ENCODE results near the gene DIDO1.
"Not testable (repeated sequence)": the region's sequence is repeated elsewhere in the genome, so short reads cannot be mapped to it uniquely, and the experiment has no call there.

DIDO1 gene

DNA sequence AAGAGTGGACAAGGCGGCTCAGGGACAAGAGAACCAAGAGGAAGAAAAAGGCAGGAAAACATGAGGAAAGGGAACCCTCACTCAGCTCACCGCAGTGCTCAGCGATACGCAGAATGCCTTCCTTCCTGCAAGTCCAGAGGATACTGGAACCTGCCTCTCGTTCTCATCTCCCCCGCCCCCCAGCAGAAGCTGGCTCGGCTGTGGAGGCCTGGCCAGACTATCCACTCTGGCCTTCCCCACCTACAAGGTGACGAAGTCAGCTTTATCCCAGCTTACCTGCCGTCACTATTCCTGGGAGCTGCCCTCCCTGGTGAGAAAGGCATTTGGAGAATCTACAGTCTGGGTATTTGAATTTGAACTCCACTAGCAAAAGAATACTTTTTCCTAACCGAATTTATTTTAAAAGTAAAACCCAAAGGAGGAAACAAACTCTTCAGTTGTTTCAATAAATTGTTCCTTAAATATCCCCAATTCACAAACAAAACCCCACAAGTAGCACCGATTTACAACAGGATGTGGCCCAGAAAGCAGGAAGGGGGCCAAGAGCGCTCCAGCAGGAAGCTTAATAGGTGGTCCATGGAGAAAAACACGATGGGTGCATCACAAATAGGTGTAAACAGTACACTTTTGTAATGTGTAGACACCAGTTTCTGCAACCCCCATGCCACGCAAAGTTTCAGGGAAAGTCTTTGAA is 2.1 kb upstream of the DIDO1 start:
- DNase-seq (ENCODE audit: low read depth) = no peak

DNA sequence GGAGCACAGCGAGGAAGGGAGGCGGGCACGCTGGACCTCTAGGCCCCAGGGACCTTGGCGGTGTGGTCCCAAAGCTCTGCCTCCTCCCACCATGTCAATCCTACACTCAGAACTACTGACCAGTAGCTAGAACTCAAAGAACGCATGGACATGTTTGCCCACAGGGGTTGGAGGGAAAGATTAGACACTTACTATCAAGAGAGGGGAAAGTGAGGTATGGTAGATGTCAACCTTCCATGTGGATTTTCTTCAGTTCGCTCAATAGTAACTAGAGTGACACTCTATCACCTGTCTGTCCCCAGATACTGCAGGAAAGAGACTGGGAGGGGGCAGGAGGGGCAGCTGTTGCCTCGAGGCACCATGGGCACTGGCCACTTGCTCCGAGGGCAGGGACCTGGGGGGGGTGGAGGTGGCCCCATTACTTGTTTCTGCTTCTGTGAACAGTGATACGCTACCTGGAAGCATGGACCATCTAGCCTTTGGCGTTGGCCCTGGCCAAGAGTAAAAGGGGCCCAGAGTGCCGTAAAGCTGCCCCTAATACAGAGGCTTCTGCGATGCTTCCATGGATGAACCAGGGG is 912 bp upstream of the DIDO1 start:
- no peak for DNase-seq (ENCODE audit: low read depth)

DNA sequence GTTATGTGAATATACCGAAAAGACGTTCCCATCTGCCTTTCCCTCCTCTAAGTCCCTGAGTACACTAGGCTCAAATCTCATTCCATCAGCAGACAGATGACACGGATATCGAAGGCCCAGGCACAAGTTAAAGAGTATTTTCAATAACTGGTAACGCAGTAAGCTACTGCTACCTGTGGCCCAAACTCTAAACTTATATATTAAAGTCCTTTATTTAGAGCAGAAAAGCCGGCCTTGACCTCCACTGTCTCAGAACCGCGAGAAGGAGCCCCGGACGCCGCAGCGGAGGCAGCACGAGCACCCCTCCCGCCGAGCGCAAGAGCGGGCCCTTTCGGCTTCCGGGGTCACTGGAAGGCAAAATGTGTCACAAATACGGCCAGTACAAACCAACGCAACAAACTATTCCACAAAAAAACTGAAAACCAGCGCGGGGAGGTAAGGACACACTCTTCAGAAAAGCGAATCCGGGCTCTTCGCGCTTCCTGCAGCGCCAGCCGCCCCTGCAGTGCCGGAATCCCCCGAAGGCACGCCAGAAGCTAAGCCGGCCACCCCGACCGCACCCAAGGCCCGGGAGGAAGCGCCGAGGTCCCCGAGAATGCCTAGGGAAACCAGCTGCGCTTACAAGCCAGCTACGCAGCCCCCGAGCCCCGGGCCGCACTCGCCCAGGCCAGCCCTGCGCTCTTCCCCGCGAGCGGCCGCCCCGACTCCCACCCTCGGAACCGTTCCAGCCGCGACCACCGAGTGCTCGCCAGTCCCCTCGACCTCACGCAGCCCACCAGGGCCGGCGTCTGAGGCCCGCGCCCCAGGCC is 681 bp downstream of the DIDO1 start:
- DNase-seq (ENCODE audit: low read depth) = no peak

DNA sequence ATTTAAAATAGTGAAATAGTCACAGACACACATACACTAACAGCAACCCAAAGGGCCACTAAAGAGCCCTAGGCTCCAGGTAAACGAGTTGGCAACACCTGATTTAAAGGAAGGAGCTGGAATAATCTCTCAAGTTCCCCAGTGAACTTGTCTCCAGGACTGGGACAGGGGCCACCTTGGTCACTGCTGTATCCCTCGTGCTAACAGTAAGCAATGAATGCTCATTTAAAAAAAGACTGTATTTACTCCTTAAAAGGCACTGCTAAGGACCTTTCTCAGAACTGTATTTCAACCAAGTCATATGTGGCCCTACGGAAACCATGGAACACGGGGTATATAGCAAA is 1.3 kb downstream of the DIDO1 start:
- no peak for DNase-seq (ENCODE audit: low read depth)

DNA sequence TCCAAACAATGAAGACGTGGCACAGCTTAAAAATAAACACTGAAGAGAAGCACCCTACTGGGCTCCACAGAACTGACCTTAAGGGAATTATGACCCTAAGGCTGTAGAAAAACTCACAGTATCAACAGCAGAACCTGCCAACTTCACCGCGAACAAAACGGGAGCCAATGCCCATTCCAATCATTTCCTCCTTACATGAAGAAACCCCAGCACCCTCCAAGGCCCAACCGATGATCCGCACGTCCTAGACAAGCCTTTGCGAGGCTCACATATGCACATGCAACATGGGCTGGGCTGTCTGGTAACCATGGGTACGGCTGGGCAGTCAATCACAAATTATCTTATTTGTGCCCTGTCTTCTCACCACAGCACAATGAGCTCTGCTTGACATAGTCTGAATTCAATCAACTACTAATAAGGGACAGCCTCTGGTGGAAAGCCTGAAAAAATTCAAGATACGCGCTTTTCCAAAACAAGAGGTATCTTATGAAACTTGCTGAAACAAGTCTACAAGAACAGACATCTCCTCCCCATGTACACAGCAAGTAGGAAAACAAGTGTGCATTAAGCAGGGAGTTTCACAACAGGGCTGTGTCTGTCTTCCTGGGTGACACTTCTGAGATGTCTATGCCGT is 1.7 kb downstream of the DIDO1 start:
- DNase-seq (ENCODE audit: low read depth) = no peak

DNA sequence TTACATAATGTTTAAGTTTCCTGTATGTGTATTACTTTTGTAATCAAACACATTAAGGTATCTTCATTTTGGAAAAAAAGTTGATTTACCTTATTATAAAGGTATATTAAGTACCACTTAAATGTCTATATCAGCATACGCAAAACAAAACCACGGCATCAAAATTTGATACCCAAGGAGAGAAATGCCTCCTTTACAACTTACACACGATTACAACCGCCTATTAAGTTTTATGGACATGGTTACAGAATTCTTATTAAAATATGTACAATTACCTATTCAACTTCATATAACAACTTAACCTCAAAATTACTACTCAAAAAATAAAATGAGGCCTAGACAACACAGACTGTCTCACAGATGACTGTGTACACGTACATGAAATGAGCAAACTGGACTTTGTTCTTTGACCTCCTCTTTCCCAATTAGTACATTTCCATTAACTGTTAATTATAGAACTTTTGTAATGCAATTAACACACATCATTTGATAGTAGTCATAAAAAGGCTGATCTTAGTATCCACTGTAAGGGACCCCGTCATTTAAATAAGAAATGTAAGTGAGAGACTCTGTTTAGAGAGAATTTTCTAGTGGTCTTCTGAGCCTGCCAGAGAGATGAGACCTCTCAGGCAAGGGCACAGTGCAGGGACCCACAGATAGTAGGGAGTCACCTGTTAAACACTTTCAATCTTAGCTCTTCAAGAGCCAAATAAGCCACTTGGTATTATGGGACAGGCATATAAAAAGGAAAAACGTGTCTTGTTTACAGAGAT is 2.5 kb downstream of the DIDO1 start:
- DNase-seq (ENCODE audit: low read depth) = no peak

DNA sequence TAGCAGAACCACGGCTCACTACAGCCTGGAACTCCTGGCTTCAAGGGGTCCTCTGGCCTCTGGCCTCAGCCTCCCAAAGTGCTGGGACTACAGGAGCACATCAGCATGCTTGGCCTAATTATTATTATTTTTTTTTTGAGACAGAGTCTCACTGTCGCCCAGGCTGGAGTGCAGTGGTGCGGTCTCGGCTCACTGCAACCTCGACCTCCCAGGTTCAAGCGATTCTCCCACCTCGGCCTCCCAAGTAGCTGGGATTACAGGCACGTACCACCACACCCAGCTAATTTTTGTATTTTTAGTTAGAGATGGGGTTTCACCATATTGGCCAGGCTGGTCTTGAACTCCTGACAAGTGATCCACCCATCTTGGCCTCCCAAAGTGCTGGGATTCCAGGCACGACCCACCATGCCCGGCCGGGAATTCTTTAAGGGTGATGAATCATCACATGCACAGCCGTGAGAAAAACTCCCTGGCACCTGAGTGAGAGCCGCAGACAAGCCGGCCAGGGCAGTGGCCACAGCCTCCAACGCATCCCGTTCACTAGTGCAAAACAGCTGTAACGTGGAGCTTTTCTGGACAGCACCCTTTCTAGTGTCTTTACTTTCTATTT is 3.1 kb downstream of the DIDO1 start:
- DNase-seq (ENCODE audit: low read depth) = not testable (repeated sequence)

DNA sequence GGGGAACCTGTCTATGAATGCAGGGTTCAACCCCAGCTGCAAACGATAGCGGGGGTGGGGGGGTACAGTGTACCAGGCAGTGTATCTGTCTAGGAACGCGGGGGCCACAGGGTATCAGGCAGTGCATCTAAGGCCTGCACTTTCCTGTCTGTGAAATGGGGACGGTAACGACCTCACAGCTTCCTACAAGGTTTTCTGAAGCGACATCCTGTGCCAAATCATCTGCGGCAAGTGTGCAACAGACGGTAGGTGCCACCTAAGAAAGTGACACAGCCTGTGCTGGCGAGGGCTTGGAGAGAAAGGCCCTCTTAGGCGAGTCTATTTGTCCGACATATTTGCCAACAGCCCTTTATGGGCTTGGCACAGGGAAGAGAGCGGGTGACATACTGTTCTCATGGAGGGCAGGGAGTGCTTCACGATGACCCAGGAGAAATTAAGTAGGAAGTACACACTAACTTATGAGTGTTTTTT is 3.8 kb downstream of the DIDO1 start:
- DNase-seq (ENCODE audit: low read depth) = no peak

DNA sequence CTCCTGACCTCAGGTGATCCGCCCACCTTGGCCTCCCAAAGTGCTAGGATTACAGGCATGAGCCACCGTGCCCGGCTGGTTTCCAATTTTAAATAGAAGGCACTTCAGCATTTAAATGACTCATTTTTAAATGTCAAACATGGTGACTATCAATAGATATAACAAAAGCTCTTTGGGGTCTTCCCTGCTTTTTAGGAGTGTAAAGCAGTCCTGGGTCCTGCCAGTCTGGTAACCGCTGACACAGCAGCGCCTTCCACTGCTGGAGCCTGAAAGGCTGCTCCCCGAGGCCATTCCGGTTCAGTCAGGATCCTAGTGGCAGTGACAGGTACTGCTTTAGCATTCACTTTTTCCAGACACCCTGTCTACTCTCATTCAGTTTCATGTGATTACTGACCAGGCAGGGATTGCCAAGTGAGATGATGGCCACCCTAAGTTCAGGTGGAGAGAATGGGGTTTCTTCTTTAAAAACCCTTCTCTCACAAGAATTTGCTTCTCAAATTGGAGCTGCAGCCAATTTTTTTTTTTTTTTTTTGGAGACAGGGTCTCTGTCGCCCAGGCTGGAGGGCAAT is 5.1 kb downstream of the DIDO1 start:
- no peak for DNase-seq (ENCODE audit: low read depth)

DNA sequence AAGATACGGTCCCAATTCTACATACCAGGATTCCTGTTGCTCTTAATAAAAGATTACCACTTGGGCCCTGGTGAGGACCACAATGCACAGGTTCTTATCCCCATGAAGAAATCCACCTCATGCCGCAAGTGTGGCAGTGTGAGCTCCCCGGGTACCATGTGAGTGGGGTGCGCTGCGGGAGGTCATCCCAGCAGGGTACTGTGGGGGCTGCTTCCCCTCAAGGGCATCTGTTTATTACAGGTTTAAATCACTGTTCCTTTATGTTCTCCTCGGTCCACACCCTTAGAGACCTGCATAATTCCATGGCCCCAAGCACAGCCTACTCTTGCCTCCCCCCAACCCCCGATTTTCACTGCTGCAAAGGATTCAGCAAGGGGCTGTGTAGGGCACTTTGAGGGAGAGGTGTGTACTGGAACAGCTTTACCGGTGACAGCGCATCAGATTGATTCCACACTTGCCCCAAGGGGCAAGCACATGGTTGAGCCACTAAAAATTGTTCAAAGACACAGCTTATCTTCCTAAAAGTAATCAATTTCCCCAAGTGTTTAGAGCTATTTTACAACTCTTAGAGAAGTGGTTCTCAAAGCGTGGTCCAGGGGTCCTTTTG is 6.2 kb downstream of the DIDO1 start:
- no peak for DNase-seq (ENCODE audit: low read depth)

DNA sequence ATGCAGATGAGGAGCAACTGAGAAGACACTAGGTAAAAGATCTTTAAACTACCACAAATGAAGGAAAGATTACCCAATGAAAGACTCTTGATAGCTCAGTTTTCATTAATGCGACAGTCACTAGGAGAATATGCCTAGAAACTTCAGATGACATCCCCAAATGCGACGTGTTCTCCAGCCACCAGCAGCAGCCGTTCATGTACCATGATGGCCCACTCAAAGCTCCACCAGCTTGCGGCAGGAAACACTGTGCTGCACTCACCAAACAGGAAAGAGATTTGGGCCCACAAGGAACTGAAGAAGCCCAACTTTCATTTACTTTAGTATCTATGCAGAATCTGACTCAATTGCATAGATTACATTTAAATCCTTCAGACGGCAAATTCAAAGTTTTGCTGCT is 7.5 kb downstream of the DIDO1 start:
- DNase-seq (ENCODE audit: low read depth) = no peak

DNA sequence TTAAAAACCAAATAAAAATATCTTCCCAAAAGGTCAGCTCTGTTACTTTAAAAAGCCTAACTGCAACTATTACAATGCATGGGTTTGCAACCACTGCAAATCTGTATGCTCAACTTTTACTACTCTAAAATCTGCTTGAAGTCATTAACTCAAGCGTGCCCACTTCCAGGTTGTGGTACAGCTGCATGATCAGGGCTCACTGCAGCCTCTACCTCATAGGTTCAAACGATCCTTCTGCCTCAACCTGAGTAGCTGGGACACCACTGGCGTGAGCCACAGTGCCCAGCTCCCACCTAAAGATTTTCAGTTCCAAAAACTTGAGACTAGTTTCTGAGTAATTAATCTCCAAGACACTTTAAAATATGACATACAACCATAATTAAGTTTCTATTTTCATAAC is 8.2 kb downstream of the DIDO1 start:
- no peak for DNase-seq (ENCODE audit: low read depth)

DNA sequence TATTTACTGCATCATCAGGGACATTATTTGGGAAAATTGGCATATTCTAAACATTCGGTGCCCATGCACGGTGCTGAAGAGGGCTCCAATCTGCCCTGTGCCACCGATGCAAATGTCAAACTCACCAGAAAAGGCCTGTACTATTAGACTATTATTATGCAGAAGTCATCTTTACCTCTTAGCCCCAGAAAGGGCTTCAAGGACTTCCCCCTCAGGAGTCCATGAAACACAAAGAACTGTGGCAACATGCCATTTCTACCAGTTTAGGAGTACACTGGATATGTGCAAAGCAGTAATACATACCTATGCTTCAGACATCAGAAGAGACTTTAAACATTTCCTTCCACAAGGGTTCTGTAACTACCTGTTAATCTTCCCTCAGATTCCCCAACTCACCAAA is 8.6 kb downstream of the DIDO1 start:
- DNase-seq (ENCODE audit: low read depth) = no peak

DNA sequence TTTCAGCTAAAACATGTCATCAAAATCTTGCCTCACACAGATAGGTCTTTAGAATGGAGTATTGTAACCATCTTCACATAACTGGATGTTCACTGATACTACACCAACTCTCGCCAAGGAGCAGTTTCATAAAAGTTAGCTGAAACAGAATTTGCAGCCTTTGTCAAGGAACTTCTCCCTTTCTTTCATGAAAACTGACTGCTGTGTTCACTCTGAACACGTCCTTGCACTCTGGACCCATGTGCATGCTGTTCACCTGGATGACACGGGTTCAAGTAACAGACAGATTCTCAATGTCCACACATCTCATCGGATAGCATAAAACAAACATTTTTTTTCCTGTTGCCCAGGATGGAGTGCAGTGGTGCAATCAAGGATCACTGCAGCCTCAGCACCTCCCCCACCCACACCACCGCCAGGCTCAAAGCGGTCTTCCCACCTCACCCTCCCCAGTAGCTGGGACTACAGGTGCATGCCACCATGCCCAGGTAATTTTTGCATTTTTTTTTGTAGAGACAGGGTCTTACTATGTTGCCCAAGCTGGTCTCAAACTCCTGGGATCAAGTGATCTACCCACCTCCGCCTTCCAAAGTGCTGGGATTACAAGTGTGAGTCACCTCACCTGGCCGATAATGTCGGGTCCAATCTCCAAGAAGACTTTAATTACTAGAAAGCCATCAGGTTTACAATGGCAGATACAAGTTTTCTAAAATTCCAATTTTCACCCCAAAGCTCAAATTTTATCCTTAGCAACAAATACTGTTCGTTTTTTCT is 9.4 kb downstream of the DIDO1 start:
- no peak for DNase-seq (ENCODE audit: low read depth)

DNA sequence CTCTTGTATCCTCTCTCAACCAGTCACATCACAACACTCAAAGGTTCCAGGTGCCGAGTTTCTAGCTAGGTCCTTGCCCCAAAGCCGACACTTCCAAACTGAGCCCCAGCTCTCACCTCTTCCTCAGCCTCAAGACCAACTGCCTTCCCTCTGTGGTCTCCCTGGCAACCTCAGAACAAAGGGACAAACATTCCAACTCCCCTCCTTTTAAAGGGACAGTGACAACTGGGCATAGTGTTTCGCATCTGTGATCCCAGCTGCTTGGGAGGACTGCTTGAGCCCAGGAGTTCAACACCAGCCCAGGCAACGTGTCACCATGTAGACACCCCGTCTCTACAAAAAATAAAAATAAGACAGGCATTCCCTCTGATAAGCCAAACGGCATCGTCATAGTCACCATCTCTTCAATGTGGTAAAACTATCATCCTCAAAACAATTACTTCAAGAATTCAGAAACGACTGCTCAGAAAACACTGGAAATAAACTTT is 11.3 kb downstream of the DIDO1 start:
- DNase-seq (ENCODE audit: low read depth) = no peak

DNA sequence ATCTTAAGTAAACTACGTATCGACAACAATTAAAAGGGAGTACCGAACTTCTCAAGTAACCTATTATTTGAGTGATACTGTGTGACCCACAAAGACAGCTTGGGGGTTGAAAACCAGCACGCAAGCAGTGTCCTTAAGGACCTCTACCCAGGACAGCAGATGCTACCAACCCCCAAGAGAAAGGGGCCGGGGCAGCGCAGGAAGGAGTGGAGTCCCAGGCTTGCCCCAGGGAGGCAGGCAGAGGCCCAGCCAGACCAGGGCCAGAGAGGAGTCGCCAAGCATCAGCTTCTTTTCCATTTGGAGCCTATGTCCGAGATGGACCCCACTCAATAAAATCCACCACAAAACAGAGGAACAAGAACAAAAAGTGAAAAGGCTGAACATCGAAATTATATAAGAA is 11.9 kb downstream of the DIDO1 start:
- no peak for DNase-seq (ENCODE audit: low read depth)

DNA sequence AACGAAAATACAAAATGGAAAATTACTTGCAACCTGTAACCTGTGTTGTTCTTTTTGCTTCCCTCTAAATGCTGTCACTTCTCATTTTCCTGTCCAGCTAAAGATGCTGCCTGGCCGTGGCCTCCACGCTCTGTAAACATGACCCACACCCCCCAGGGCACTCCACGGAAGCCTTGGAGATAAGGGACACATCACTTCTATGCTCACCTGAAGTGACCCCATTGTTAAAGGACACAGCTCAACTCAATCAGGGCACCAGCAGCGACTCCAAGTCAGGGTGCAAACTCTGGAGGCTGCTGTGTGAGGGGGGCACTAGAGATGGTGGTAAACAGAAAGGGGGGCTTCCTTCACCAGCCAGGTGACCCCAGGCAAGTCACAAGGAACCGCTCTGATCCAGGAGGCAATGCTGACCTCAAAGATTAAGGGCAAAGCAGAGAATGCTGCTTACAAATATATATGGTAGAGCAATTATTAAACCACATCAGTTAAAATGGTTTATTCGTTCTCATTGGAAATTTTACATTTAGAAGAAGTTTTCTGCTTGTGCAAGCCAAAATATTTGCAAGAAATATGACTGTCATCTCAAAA is 13.2 kb downstream of the DIDO1 start:
- DNase-seq (ENCODE audit: low read depth) = no peak

DNA sequence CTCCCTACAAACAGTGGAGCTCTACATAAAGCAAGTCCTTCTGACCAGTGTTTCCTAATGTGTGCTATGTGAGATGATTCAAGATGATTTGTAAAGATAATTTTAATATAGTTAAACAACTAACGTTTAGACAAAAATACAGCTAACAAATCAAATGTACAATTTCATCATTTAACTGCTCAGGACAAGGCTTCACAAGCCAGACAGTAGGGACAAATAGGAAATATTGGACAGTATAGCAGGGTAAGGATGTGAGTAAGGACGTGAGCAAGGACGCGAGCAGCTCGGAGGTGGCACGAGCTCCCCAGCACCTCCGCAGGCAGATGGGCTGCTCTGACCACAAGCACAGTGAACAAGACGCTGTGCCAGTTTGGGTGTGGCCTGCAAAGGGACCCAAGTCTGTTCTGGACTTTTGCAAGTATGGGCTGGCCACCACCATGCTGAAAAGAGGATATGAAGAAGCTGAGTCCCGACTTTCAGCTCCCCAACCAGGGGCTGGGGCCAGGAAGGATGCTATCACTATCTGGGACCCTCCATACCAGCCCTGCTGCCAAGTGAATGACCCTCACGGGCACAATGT is 14.5 kb downstream of the DIDO1 start:
- DNase-seq (ENCODE audit: low read depth) = no peak
